Measurements from ENCODE around the gene POTEI.
"Not testable (repeated sequence)": the region's sequence is repeated elsewhere in the genome, so short reads cannot be mapped to it uniquely, and the experiment has no call there.

POTEI gene

GRCh38 chr2:130491073-130491472 is 18.1 kb downstream of the POTEI start:
- DNase-seq (ENCODE audit: low spot score): not testable (repeated sequence)

- DNase-seq (ENCODE audit: low spot score): not testable (repeated sequence)
Measured at GRCh38 chr2:130455413-130455812, 53.7 kb downstream of the POTEI start.

GRCh38 chr2:130454712-130455083 is 54.4 kb downstream of the POTEI start:
- DNase-seq (ENCODE audit: low spot score): not testable (repeated sequence)

- not testable (repeated sequence) for DNase-seq (ENCODE audit: low spot score)
Measured at GRCh38 chr2:130453955-130454711, 55.0 kb downstream of the POTEI start.

GRCh38 chr2:130452897-130453296 is 56.2 kb downstream of the POTEI start:
- DNase-seq (ENCODE audit: low spot score): not testable (repeated sequence)

- not testable (repeated sequence) for DNase-seq (ENCODE audit: low spot score)
Measured at GRCh38 chr2:130451823-130452222, 57.3 kb downstream of the POTEI start.

GRCh38 chr2:130451278-130451677 is 57.9 kb downstream of the POTEI start:
- not testable (repeated sequence) for DNase-seq (ENCODE audit: low spot score)

- DNase-seq (ENCODE audit: low spot score): not testable (repeated sequence)
Measured at GRCh38 chr2:130450366-130450765, 58.8 kb downstream of the POTEI start.

GRCh38 chr2:130427631-130428030 is 81.5 kb downstream of the POTEI start:
- not testable (repeated sequence) for DNase-seq (ENCODE audit: low spot score)

GRCh38 chr2:130418845-130419244 is 90.3 kb downstream of the POTEI start:
- not testable (repeated sequence) for DNase-seq (ENCODE audit: low spot score)

- not testable (repeated sequence) for DNase-seq (ENCODE audit: low spot score)
Measured at GRCh38 chr2:130416693-130417092, 92.4 kb downstream of the POTEI start.

Small RNA genes lying within 50 kb of the gene (small RNA-seq; reads per million reads assigned to genes)
- gene RF00017: 0 reads per million in 2 experiments
- gene RNU6-473P: 0 reads per million in 2 experiments
